ENCODE data around the gene RUNX2. TPM values are rescaled to one million over a fixed set of nuclear protein-coding genes. Genes with fewer than 3 reads are reported as not detected.
A peak's percentile ranks its signal among the peaks of the same experiment; 100 is the strongest.

The RUNX2 gene
- polyA plus RNA-seq, 1 of the 3 experiments (the other 2 are of a cell fraction), result 4.4 TPM

- no peak overlapping the region for H3K27ac ChIP-seq (ENCODE audit: low read depth in 2 of 2, low read length in 1 of 2)
- H3K36me3 ChIP-seq (replicated peaks in 1 of 2; ENCODE audit: control insufficient read depth in 1 of 2, insufficient read depth in 2 of 2, low read length in 1 of 2), result no peaks in the 10 kb centered on the region
- H3K4me3 ChIP-seq (ENCODE audit: low read depth in 2 of 2, low read length in 1 of 2), result peak overlapping the region; percentile 61 to 89; a peak in 3 of 4 replicates
- CTCF ChIA-PET, result interaction anchor here (0.6 to 2.0 kb wide), 4 partner anchors 302 to 944 kb away, joined by 3 to 13 read pairs (median 6); no protein-coding TSS in a partner anchor
- H3K79me2 ChIP-seq (ENCODE audit: insufficient read depth), result peaks cover 27% of the 10 kb centered on the region
- no peaks in the 10 kb centered on the region for H3F3A ChIP-seq (replicated peaks; ENCODE audit: insufficient read depth)
- peak overlapping the region; percentile 29; the same call in 1 of the 2 replicates for H3K9ac ChIP-seq
- peak overlapping the region; percentile 79 for H2AFZ ChIP-seq (ENCODE audit: low read depth)
- H4K20me1 ChIP-seq (ENCODE audit: insufficient read depth), result no peaks in the 10 kb centered on the region
- 10% methylated on average over 21 of the region's 38 CpGs for WGBS (ENCODE audit: low lambda C conversion rate)
- H3K27me3 ChIP-seq (ENCODE audit: insufficient read depth), result no peaks in the 10 kb centered on the region
- peak; percentile 46 for TF ChIP-seq SMC3 (IDR thresholded peaks at IDR 0.05; ENCODE audit: low read depth, low read length)
- peak; percentile 33; the same call in 1 of the 2 replicates for TF ChIP-seq CTCF (IDR thresholded peaks at IDR 0.05)
- TF ChIP-seq CHD2 (IDR thresholded peaks at IDR 0.05; ENCODE audit: low read length, partially characterized antibody), result no peak
- no peak for TF ChIP-seq NFIC (IDR thresholded peaks at IDR 0.05; ENCODE audit: borderline replicate concordance)
- TF ChIP-seq, protein P1, sequence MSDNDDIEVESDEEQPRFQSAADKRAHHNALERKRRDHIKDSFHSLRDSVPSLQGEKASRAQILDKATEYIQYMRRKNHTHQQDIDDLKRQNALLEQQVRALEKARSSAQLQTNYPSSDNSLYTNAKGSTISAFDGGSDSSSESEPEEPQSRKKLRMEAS (IDR thresholded peaks at IDR 0.05; ENCODE audit: low read depth), result peak; percentile 39; the same call in 1 of the 2 replicates
- TF ChIP-seq MXI1 (IDR thresholded peaks at IDR 0.05; ENCODE audit: low read depth, low read length), result no peak
- TF ChIP-seq RAD21 (IDR thresholded peaks at IDR 0.05; ENCODE audit: low read length), result peak; percentile 67
- H3K9me2 ChIP-seq, result no peaks in the 10 kb centered on the region
- POLR2A ChIA-PET, result interaction anchor here (1.9 kb wide), 1 partner anchor 42 kb away, joined by 7 read pairs; the partner anchor contains the start of gene SUPT3H
- H3K4me1 ChIP-seq (ENCODE audit: control insufficient read depth in 1 of 2, insufficient read depth in 2 of 2, low read depth in 1 of 2, low read length in 1 of 2), result peaks cover 7 to 16% of the 10 kb centered on the region in 2 experiments; a peak in 2 of 4 replicates
- H3K9me3 ChIP-seq, result no peaks in the 10 kb centered on the region
- peak; percentile 55 for DNase-seq
- H3K4me2 ChIP-seq, result peak overlapping the region; percentile 93
Observed at GRCh38 chr6:45419571-45420082, 91.5 kb downstream of the RUNX2 start.

- Histone ChIP-seq H3K4me1 (ENCODE audit: control insufficient read depth in 1 of 2, insufficient read depth in 2 of 2, low read depth in 1 of 2, low read length in 1 of 2) (peaks cover 7 to 20% of the 10 kb centered on the region in 2 experiments; a peak in 2 of 4 replicates), H3K4me2 (peak overlapping the region; percentile 93), H3K9ac (peak overlapping the region; percentile 79; the same call in 1 of the 2 replicates), H3K27me3 (ENCODE audit: insufficient read depth) (no peaks in the 10 kb centered on the region), H3K4me3 (ENCODE audit: low read depth in 2 of 2, low read length in 1 of 2) (peak overlapping the region; percentile 61 to 89; a peak in 3 of 4 replicates), H3K9me2 (no peaks in the 10 kb centered on the region), H3K9me3 (no peaks in the 10 kb centered on the region), H3K79me2 (ENCODE audit: insufficient read depth) (peaks cover 31% of the 10 kb centered on the region), H4K20me1 (ENCODE audit: insufficient read depth) (no peaks in the 10 kb centered on the region), H3F3A (replicated peaks; ENCODE audit: insufficient read depth) (no peaks in the 10 kb centered on the region), H2AFZ (ENCODE audit: low read depth) (peak overlapping the region; percentile 79), H3K36me3 (replicated peaks in 1 of 2; ENCODE audit: control insufficient read depth in 1 of 2, insufficient read depth in 2 of 2, low read length in 1 of 2) (no peaks in the 10 kb centered on the region), H3K27ac (ENCODE audit: low read depth in 2 of 2, low read length in 1 of 2) (no peak overlapping the region)
- POLR2A ChIA-PET, result interaction anchor here (0.7 to 1.9 kb wide), 2 partner anchors 42 to 123 kb away, joined by 3 to 7 read pairs; partner anchors contain the start of gene SUPT3H
- 18% methylated on average over 38 of the region's 40 CpGs for WGBS (ENCODE audit: low lambda C conversion rate)
- CTCF ChIA-PET, result interaction anchor here (0.6 to 2.0 kb wide), 5 partner anchors 301 to 1133 kb away, joined by 3 to 13 read pairs (median 6); no protein-coding TSS in a partner anchor
- TF ChIP-seq RCOR1 (IDR thresholded peaks at IDR 0.05; ENCODE audit: low read length) (no peak), POLR2AphosphoS5 (IDR thresholded peaks at IDR 0.05; ENCODE audit: low read depth, low read length) (no peak), GATA2 (CRISPR knock-in tag; IDR thresholded peaks at IDR 0.05) (no peak)
- TF ChIP-seq, protein P2, sequence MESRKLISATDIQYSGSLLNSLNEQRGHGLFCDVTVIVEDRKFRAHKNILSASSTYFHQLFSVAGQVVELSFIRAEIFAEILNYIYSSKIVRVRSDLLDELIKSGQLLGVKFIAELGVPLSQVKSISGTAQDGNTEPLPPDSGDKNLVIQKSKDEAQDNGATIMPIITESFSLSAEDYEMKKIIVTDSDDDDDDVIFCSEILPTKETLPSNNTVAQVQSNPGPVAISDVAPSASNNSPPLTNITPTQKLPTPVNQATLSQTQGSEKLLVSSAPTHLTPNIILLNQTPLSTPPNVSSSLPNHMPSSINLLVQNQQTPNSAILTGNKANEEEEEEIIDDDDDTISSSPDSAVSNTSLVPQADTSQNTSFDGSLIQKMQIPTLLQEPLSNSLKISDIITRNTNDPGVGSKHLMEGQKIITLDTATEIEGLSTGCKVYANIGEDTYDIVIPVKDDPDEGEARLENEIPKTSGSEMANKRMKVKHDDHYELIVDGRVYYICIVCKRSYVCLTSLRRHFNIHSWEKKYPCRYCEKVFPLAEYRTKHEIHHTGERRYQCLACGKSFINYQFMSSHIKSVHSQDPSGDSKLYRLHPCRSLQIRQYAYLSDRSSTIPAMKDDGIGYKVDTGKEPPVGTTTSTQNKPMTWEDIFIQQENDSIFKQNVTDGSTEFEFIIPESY (IDR thresholded peaks at IDR 0.05; ENCODE audit: borderline replicate concordance, low read depth), result no peak
- TF ChIP-seq, protein P1 (IDR thresholded peaks at IDR 0.05; ENCODE audit: low read depth), result peak; percentile 86
- DNase-seq, result peak; percentile 19
Observed at GRCh38 chr6:45420083-45420908, 92.2 kb downstream of the RUNX2 start.
